ENCODE measurements around the gene SLC19A1. TPM values are rescaled to one million over a fixed set of nuclear protein-coding genes. Genes with fewer than 3 reads are reported as not detected.

The SLC19A1 gene
- total RNA-seq, 2 donors from 2014 or later, result 12.2 to 15.5 TPM

- H3K36me3 ChIP-seq, result no peaks in the 10 kb centered on the region
- no peak overlapping the region for H3K27ac ChIP-seq
- 92% methylated on average over 20 of the region's 29 CpGs for WGBS
- no peak for DNase-seq (ENCODE audit: low spot score)
- H3K4me3 ChIP-seq, result no peak overlapping the region
- TF ChIP-seq CTCF (IDR thresholded peaks at IDR 0.05) (no peak), POLR2AphosphoS5 (IDR thresholded peaks at IDR 0.05) (no peak), POLR2A (IDR thresholded peaks at IDR 0.05) (no peak)
- no peaks in the 10 kb centered on the region for H3K4me1 ChIP-seq (replicated peaks)
- intact Hi-C loops (cut with DNase I), result no loop called here
- peaks cover 3% of the 10 kb centered on the region for H3K27me3 ChIP-seq (replicated peaks; ENCODE audit: insufficient read depth)
- no peaks in the 10 kb centered on the region for H3K9me3 ChIP-seq
These were observed 37.3 kb upstream of the SLC19A1 start for GRCh38 chr21:45579383-45580180.

GRCh38 chr21:45578811-45579381 lies 36.7 kb upstream of the SLC19A1 start:
- intact Hi-C loops (cut with DNase I), result no loop called here
- Histone ChIP-seq H3K27ac (no peak overlapping the region), H3K4me1 (replicated peaks) (no peaks in the 10 kb centered on the region), H3K36me3 (no peaks in the 10 kb centered on the region), H3K4me3 (no peak overlapping the region), H3K27me3 (replicated peaks; ENCODE audit: insufficient read depth) (peaks cover 3% of the 10 kb centered on the region), H3K9me3 (no peaks in the 10 kb centered on the region)
- 88% methylated on average over 21 of the region's 21 CpGs for WGBS
- no peak for TF ChIP-seq CTCF (IDR thresholded peaks at IDR 0.05)
- no peak for DNase-seq (ENCODE audit: low spot score)

- Histone ChIP-seq H3K27ac (no peak overlapping the region), H3K4me1 (replicated peaks) (no peaks in the 10 kb centered on the region), H3K4me3 (no peak overlapping the region), H3K27me3 (replicated peaks; ENCODE audit: insufficient read depth) (peaks cover 3% of the 10 kb centered on the region), H3K9me3 (no peaks in the 10 kb centered on the region), H3K36me3 (no peaks in the 10 kb centered on the region)
- DNase-seq (ENCODE audit: low spot score), result no peak
- WGBS, result 53% methylated on average over 18 of the region's 21 CpGs
- intact Hi-C loops (cut with DNase I), result no loop called here
- TF ChIP-seq CTCF (IDR thresholded peaks at IDR 0.05) (no peak), POLR2AphosphoS5 (IDR thresholded peaks at IDR 0.05) (no peak), POLR2A (IDR thresholded peaks at IDR 0.05) (no peak)
These were observed 36.0 kb upstream of the SLC19A1 start for GRCh38 chr21:45578176-45578801.

GRCh38 chr21:45577801-45578175 lies 35.5 kb upstream of the SLC19A1 start:
- no peak for DNase-seq (ENCODE audit: low spot score)
- Histone ChIP-seq H3K9me3 (no peaks in the 10 kb centered on the region), H3K36me3 (no peaks in the 10 kb centered on the region), H3K4me3 (no peak overlapping the region), H3K27ac (no peak overlapping the region), H3K27me3 (replicated peaks; ENCODE audit: insufficient read depth) (peaks cover 3% of the 10 kb centered on the region), H3K4me1 (replicated peaks) (no peaks in the 10 kb centered on the region)
- intact Hi-C loops (cut with DNase I), result no loop called here
- WGBS, result 89% methylated on average over 12 of the region's 12 CpGs
- TF ChIP-seq CTCF (IDR thresholded peaks at IDR 0.05) (no peak), POLR2AphosphoS5 (IDR thresholded peaks at IDR 0.05) (no peak), POLR2A (IDR thresholded peaks at IDR 0.05) (no peak)

Measured in prostate gland (tissue), 2 donors.